Liver (tissue), 3 donors: Measurements from ENCODE around the gene CCM2L.

Source experiments
- CTCF ChIP-seq: fragments of 150-350 bp; IDR thresholded peaks from 2 replicates; pipeline ENCODE4 v1.5.1; 2017; ENCODE audit warnings: improper control_type of control experiment, low read depth, low read length; ENCODE audit not compliant: missing input control
- GABPA ChIP-seq, 2 donors: IDR thresholded peaks in 1 of 2; conservative IDR thresholded peaks in 1 of 2; 2 replicates each; pipeline ENCODE4 v1.6.1; 2016; ENCODE audit warnings: antibody characterized with exemption in 2 of 2, mild to moderate bottlenecking in 1 of 2, moderate library complexity in 1 of 2
- MAX ChIP-seq: IDR thresholded peaks from 2 replicates; pipeline ENCODE4 v1.6.1; 2016; ENCODE audit warnings: antibody characterized with exemption
- NR2F2 ChIP-seq: IDR thresholded peaks from 2 replicates; pipeline ENCODE4 v1.6.1; 2016; ENCODE audit warnings: antibody characterized with exemption
- REST ChIP-seq: IDR thresholded peaks from 2 replicates; pipeline ENCODE4 v1.6.1; 2016; ENCODE audit warnings: antibody characterized with exemption, mild to moderate bottlenecking
- SP1 ChIP-seq: IDR thresholded peaks from 2 replicates; pipeline ENCODE4 v1.6.1; 2018; ENCODE audit warnings: antibody characterized with exemption, mild to moderate bottlenecking
- TAF1 ChIP-seq: conservative IDR thresholded peaks from 2 replicates; pipeline ENCODE4 v1.6.1; 2016; ENCODE audit warnings: antibody characterized with exemption, mild to moderate bottlenecking
- YY1 ChIP-seq: IDR thresholded peaks from 2 replicates; pipeline ENCODE4 v1.6.1; 2016; ENCODE audit warnings: antibody characterized with exemption, mild to moderate bottlenecking
- donor health status: healthy.
- donor health status: healthy.

- TF ChIP-seq CTCF (no peak), YY1 (no peak), GABPA (IDR thresholded peaks at IDR 0.05 in 1 of 2, conservative IDR thresholded peaks at IDR 0.05 in 1 of 2) (no peak), TAF1 (no peak), MAX (no peak), NR2F2 (no peak), REST (no peak), SP1 (no peak)
Measured at GRCh38 chr20:32057656-32058184, 47.5 kb downstream of the CCM2L start.
